ENCODE data around the gene WLS. TPM values are rescaled to one million over a fixed set of nuclear protein-coding genes. Genes with fewer than 3 reads are reported as not detected.
"Not testable (repeated sequence)": the region's sequence is repeated elsewhere in the genome, so short reads cannot be mapped to it uniquely, and the experiment has no call there.

The WLS gene
- total RNA-seq, 2 experiments from 2014 or later = not detected

DNA sequence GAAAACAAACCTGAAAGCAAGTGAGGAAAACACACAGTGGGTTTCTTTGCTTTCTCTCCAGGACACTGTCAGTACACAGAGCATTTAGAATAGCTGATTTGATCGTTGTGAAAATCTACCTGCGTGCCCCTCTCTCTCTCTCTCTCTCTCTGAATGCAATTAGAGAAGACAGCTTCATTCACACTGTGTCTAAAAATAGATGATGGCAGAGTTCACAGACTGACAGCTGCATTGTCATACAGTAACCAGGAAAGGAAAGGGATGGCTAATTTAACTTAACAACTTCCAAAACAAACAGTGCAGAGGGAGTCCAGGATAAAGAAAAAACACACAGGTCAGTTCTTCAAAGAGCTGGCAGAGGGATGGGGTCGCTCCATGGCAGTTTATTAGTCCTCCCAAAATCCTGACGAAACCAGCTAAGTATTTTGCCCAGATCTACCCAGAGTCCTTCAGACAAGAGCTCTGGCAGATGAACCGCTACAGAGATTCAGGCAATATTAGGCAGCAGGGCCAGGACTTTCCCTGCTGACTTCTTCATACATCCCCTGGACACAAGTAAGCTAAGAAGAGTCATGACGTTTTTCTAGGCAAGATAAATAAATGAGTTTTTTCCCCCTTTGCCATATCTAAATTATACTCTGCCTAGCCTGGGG, 58.9 kb downstream of the WLS start:
- Mint-ChIP-seq H3K36me3 (ENCODE audit: low read depth) (no peaks in the 10 kb centered on the region), H3K4me1 (no peaks in the 10 kb centered on the region), H3K27me3 (peaks cover 7% of the 10 kb centered on the region), H3K27ac (no peak overlapping the region), H3K9me3 (ENCODE audit: low read depth) (peaks cover 2% of the 10 kb centered on the region), H3K4me3 (no peak overlapping the region)
- CTCF ChIA-PET = interaction anchor here (0.5 to 0.7 kb wide), 2 partner anchors 20 to 969 kb away, joined by 3 to 4 read pairs; no protein-coding TSS in a partner anchor
- POLR2A ChIA-PET = no interaction called here
- no peak for DNase-seq
- ATAC-seq = no peak
- intact Hi-C loops (cut with DNase I, micrococcal nuclease) = no loop called here

DNA sequence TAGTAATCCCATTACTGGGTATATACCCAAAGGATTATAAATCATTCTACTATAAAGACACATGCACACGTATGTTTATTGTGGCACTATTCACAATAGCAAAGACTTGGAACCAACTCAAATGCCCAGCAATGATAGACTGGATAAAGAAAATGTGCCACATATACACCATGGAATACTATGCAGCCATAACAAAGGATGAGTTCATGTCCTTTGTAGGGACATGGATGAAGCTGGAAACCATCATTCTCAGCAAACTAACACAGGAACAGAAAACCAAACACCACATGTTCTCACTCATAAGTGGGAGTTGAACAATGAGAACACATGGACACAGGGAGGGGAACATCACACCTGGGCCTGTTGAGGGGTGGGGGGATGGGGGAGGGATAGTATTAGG, 60.5 kb downstream of the WLS start:
- H3K36me3 Mint-ChIP-seq (ENCODE audit: low read depth); H3K9me3 Mint-ChIP-seq (ENCODE audit: low read depth); H3K27me3 Mint-ChIP-seq; ATAC-seq; POLR2A ChIA-PET; H3K4me3 Mint-ChIP-seq; DNase-seq; intact Hi-C loops (cut with DNase I, micrococcal nuclease); CTCF ChIA-PET; H3K4me1 Mint-ChIP-seq; H3K27ac Mint-ChIP-seq: not testable (repeated sequence)

DNA sequence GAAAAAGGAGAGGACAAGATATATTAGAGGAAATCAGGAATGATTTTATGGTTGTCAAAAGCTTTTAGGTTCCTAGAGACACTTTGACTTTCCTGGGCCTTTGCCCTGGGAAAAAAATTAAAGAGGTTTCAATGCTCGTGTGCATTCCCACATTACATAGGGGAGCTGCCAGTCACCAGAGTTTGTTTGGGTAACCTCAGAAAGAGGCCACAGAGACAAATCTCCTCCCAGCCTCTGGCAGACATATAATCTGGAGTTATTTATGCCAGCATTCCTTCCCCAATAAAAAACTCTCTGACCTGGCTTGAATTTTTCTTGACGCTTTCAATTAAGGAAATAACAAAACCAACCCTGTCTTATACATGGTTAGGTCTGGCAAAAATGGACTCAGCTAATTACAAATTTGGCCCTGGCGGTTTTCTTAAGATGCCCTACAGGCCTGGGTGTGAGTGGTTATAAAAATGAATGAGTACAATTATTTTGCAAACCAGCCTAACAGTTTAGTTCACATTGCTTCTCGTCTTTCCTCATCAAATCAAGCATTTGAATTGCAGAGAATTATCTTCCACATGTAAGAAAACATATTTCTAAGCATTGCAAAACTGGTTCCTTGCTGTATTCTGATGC, 63.7 kb downstream of the WLS start:
- peaks cover 4% of the 10 kb centered on the region for H3K27me3 Mint-ChIP-seq

DNA sequence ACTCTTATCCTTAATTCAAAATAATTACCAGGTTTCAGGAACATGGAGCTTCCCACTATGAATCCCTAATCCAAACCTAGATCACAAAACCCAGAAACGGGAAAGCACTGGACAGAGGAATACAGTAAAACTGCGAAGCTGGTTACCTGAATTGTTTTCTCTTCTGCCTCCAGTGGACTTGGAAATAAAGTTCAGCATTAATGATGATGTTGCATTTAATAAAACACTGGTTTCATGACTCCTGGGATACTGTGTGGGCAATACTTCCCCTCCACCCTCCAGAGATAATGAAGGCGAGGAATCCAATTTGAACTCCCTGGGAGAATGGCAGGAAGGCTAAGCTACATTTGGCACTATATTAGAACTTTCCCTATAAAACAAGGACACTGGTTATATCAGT, 65.1 kb downstream of the WLS start:
- H3K27ac Mint-ChIP-seq = no peak overlapping the region

More for the DNA sequence above, 63.7 kb downstream of the WLS start:
- Mint-ChIP-seq H3K4me1 (no peaks in the 10 kb centered on the region), H3K4me3 (no peak overlapping the region), H3K36me3 (ENCODE audit: low read depth) (no peaks in the 10 kb centered on the region), H3K27ac (no peak overlapping the region), H3K9me3 (ENCODE audit: low read depth) (peaks cover 2% of the 10 kb centered on the region)
- intact Hi-C loops (cut with DNase I, micrococcal nuclease) = no loop called here
- ATAC-seq (no peak), DNase-seq (no peak)
- CTCF ChIA-PET = no interaction called here
- POLR2A ChIA-PET = no interaction called here

GRCh38 chr1:68166348-68166747, 66.0 kb downstream of the WLS start:
- intact Hi-C loops (cut with DNase I, micrococcal nuclease) = no loop called here
- Mint-ChIP-seq H3K27me3 (peaks cover 2% of the 10 kb centered on the region), H3K4me1 (no peaks in the 10 kb centered on the region), H3K9me3 (ENCODE audit: low read depth) (peaks cover 2% of the 10 kb centered on the region), H3K4me3 (no peak overlapping the region), H3K27ac (no peak overlapping the region), H3K36me3 (ENCODE audit: low read depth) (no peaks in the 10 kb centered on the region)
- ATAC-seq (no peak), DNase-seq (no peak)
- CTCF ChIA-PET = interaction anchor here (0.5 to 0.6 kb wide), 2 partner anchors 207 to 316 kb away, joined by 3 read pairs; no protein-coding TSS in a partner anchor
- POLR2A ChIA-PET = interaction anchor here (0.6 kb wide), 1 partner anchor 151 kb away, joined by 4 read pairs; no protein-coding TSS in a partner anchor

More for the DNA sequence above, 65.1 kb downstream of the WLS start:
- Mint-ChIP-seq H3K36me3 (ENCODE audit: low read depth) (no peaks in the 10 kb centered on the region), H3K27me3 (peaks cover 2% of the 10 kb centered on the region), H3K4me1 (no peaks in the 10 kb centered on the region), H3K4me3 (no peak overlapping the region), H3K9me3 (ENCODE audit: low read depth) (peaks cover 2% of the 10 kb centered on the region)
- CTCF ChIA-PET = no interaction called here
- DNase-seq = no peak
- intact Hi-C loops (cut with DNase I, micrococcal nuclease) = no loop called here
- no peak for ATAC-seq
- POLR2A ChIA-PET = no interaction called here

DNA sequence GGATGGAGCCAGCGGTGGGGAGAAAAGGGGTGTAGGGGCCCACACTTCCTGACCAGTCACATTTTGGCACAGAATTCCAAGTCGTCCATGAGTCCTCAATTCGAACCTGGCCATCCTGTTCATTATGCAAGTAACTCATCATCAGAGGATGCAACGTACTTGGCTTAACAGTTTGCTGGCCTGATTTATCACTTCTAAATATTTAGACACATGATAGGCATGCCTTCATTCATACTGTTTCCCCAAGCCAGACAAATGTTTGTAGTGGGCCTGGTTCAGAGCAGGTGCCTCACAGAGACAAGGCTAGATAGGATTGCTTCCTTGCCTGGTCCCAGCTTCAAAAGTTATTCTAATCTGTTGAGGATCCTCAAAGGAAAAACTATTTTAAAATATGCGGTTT, 66.7 kb downstream of the WLS start:
- ATAC-seq (no peak), DNase-seq (no peak)
- H3K27me3 Mint-ChIP-seq = no peaks in the 10 kb centered on the region
- POLR2A ChIA-PET = no interaction called here
- H3K4me3 Mint-ChIP-seq = no peak overlapping the region
- H3K4me1 Mint-ChIP-seq = no peaks in the 10 kb centered on the region
- intact Hi-C loops (cut with DNase I, micrococcal nuclease) = no loop called here
- no peak overlapping the region for H3K27ac Mint-ChIP-seq
- H3K9me3 Mint-ChIP-seq (ENCODE audit: low read depth) = no peaks in the 10 kb centered on the region
- CTCF ChIA-PET = no interaction called here
- no peaks in the 10 kb centered on the region for H3K36me3 Mint-ChIP-seq (ENCODE audit: low read depth)

DNA sequence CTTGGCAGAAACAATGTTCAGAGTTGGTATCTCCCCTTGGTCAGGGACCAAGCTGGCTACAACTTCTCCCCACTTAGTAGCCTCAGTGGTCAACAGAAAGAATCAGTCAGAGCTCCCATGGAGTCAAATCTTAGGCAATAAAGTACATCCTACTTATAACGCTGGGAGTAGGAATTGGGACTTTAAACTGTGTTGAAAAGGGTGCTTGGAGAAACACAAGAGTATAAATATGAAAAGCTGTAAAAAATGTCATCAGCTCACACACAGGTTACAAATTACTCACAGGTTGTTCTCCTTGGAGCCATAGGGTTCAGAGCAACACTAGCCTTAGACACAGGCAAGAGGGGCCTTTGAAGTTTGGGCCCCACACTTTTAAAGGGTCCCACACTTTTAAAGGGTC, 67.4 kb downstream of the WLS start:
- ATAC-seq = no peak
- Mint-ChIP-seq H3K4me3 (no peak overlapping the region), H3K9me3 (ENCODE audit: low read depth) (no peaks in the 10 kb centered on the region), H3K27ac (no peak overlapping the region), H3K4me1 (no peaks in the 10 kb centered on the region), H3K36me3 (ENCODE audit: low read depth) (no peaks in the 10 kb centered on the region), H3K27me3 (no peaks in the 10 kb centered on the region)
- ChIA-PET CTCF (interaction anchor here (0.6 kb wide), 1 partner anchor 1027 kb away, joined by 3 read pairs; no protein-coding TSS in a partner anchor), POLR2A (no interaction called here)
- no peak for DNase-seq
- intact Hi-C loops (cut with DNase I, micrococcal nuclease) = no loop called here

DNA sequence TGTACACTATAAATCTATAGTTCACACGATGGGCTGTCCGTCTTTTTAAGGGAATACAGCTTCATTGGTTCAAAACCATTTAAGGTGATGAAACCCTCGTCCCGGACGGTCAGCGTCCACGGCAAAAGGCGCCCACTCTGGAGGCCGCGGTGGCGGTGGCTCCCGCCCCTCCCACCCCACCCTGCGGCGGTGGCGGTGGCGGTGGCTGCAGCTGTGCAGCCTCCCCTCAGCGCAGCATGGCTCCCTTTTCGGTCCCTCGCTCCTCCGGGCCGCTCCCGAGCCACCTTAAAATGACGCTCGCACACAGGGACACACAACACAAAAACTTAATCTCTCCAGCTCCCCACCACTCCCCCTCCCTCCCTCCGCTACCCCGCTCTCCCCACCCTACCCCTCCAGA, 69.1 kb downstream of the WLS start:
- intact Hi-C loops (cut with DNase I, micrococcal nuclease) = no loop called here
- no peak overlapping the region for H3K27ac Mint-ChIP-seq
- H3K4me3 Mint-ChIP-seq = no peak overlapping the region
- H3K36me3 Mint-ChIP-seq (ENCODE audit: low read depth) = no peaks in the 10 kb centered on the region
- POLR2A ChIA-PET = no interaction called here
- H3K9me3 Mint-ChIP-seq (ENCODE audit: low read depth) = no peaks in the 10 kb centered on the region
- H3K4me1 Mint-ChIP-seq = no peaks in the 10 kb centered on the region
- ATAC-seq = no peak
- no peaks in the 10 kb centered on the region for H3K27me3 Mint-ChIP-seq
- CTCF ChIA-PET = no interaction called here
- no peak for DNase-seq

DNA sequence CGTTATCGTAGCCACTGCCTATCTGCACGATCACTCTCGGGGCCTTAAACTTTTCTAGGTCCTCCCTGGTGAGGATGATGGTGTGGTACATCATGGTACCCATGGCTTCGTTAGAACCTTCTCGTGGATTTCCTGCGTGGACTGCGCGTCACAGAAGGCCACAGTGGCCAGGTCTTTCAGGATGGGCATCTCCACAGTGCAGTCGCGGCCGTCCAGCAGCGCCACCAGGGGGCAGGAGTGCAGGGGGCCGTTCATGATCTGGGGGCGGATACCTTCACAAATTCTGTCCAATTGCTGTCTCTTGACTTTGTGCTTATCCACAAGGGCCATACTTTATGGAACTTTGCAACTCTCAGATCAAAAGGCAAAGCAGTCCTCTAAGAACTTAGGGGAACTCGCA, 69.6 kb downstream of the WLS start:
- DNase-seq (no peak), ATAC-seq (no peak)
- intact Hi-C loops (cut with DNase I, micrococcal nuclease) = no loop called here
- no peaks in the 10 kb centered on the region for H3K36me3 Mint-ChIP-seq (ENCODE audit: low read depth)
- H3K9me3 Mint-ChIP-seq (ENCODE audit: low read depth) = no peaks in the 10 kb centered on the region
- CTCF ChIA-PET = no interaction called here
- H3K4me1 Mint-ChIP-seq = no peaks in the 10 kb centered on the region
- POLR2A ChIA-PET = no interaction called here
- H3K27me3 Mint-ChIP-seq = no peaks in the 10 kb centered on the region
- no peak overlapping the region for H3K27ac Mint-ChIP-seq
- no peak overlapping the region for H3K4me3 Mint-ChIP-seq

DNA sequence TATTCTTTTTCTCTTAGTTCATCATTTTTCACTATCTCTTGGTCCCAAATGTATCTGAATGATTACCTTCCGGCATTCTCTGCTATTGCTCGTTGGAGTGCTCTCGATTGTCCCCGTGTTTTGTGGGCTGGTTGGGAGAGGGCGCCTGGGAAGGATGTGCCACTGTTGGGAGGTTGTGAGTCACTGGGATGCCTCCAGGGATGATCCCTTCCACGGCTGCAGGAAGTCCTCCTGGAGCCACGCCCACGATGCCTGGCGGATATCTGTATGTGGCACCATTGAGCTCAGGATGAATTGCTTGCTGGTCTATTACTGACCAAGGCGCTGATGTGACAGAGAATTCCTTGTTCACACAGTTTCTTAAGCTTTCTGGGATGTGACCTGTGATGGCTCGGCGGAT, 70.7 kb downstream of the WLS start:
- H3K36me3 Mint-ChIP-seq (ENCODE audit: low read depth); H3K27me3 Mint-ChIP-seq; H3K27ac Mint-ChIP-seq; intact Hi-C loops (cut with DNase I, micrococcal nuclease); POLR2A ChIA-PET; H3K4me3 Mint-ChIP-seq; H3K9me3 Mint-ChIP-seq (ENCODE audit: low read depth); H3K4me1 Mint-ChIP-seq; ATAC-seq; DNase-seq; CTCF ChIA-PET: not testable (repeated sequence)

- H3K4me1 Mint-ChIP-seq; H3K9me3 Mint-ChIP-seq (ENCODE audit: low read depth); intact Hi-C loops (cut with DNase I, micrococcal nuclease); CTCF ChIA-PET; DNase-seq; H3K36me3 Mint-ChIP-seq (ENCODE audit: low read depth); H3K4me3 Mint-ChIP-seq; ATAC-seq; POLR2A ChIA-PET; H3K27me3 Mint-ChIP-seq; H3K27ac Mint-ChIP-seq: not testable (repeated sequence)
Observed at GRCh38 chr1:68160935-68161334, 71.4 kb downstream of the WLS start.

- Mint-ChIP-seq H3K4me1 (no peaks in the 10 kb centered on the region), H3K36me3 (ENCODE audit: low read depth) (no peaks in the 10 kb centered on the region), H3K4me3 (no peak overlapping the region), H3K9me3 (ENCODE audit: low read depth) (no peaks in the 10 kb centered on the region), H3K27ac (no peak overlapping the region), H3K27me3 (no peaks in the 10 kb centered on the region)
- DNase-seq = no peak
- no peak for ATAC-seq
- intact Hi-C loops (cut with DNase I, micrococcal nuclease) = no loop called here
- POLR2A ChIA-PET = no interaction called here
- CTCF ChIA-PET = no interaction called here
Observed at GRCh38 chr1:68160021-68160420, 72.3 kb downstream of the WLS start.

All from activated CD4-positive, alpha-beta T cell treated with anti-CD3 and anti-CD28 coated beads for 36 hours (primary cell).